Measurements from ENCODE around the gene PCSK5.
A peak's percentile ranks its signal among the peaks of the same experiment; 100 is the strongest.
"Not testable (repeated sequence)": the region's sequence is repeated elsewhere in the genome, so short reads cannot be mapped to it uniquely, and the experiment has no call there.

Gene PCSK5

GRCh38 chr9:75852746-75853145, 37.7 kb upstream of the PCSK5 start:
- in situ Hi-C loops (cut with MboI; ENCODE audit: low sequenced_read_pairs, unreplicated experiment) = no loop called here
- DNase-seq (ENCODE audit: low spot score) = no peak
- TF ChIP-seq CTCF (IDR thresholded peaks at IDR 0.05; ENCODE audit: borderline replicate concordance, control extremely low read depth, extremely low read depth, insufficient read depth, missing control alignments) = no peak

- DNase-seq (ENCODE audit: low spot score) = no peak
- in situ Hi-C loops (cut with MboI; ENCODE audit: low sequenced_read_pairs, unreplicated experiment) = no loop called here
- no peak for TF ChIP-seq CTCF (IDR thresholded peaks at IDR 0.05; ENCODE audit: borderline replicate concordance, control extremely low read depth, extremely low read depth, insufficient read depth, missing control alignments)
Measured at GRCh38 chr9:75855509-75855908, 35.0 kb upstream of the PCSK5 start.

GRCh38 chr9:75858497-75859092, 31.9 kb upstream of the PCSK5 start:
- in situ Hi-C loops (cut with MboI; ENCODE audit: low sequenced_read_pairs, unreplicated experiment) = no loop called here
- peak; percentile 5 for DNase-seq (ENCODE audit: low spot score)
- no peak for TF ChIP-seq CTCF (IDR thresholded peaks at IDR 0.05; ENCODE audit: borderline replicate concordance, control extremely low read depth, extremely low read depth, insufficient read depth, missing control alignments)

- no peak for DNase-seq (ENCODE audit: low spot score)
- no peak for TF ChIP-seq CTCF (IDR thresholded peaks at IDR 0.05; ENCODE audit: borderline replicate concordance, control extremely low read depth, extremely low read depth, insufficient read depth, missing control alignments)
- in situ Hi-C loops (cut with MboI; ENCODE audit: low sequenced_read_pairs, unreplicated experiment) = no loop called here
Measured at GRCh38 chr9:75864266-75864665, 26.2 kb upstream of the PCSK5 start.

GRCh38 chr9:75866273-75866871, 24.1 kb upstream of the PCSK5 start:
- in situ Hi-C loops (cut with MboI; ENCODE audit: low sequenced_read_pairs, unreplicated experiment) = no loop called here
- peak; percentile 44 for TF ChIP-seq CTCF (IDR thresholded peaks at IDR 0.05; ENCODE audit: borderline replicate concordance, control extremely low read depth, extremely low read depth, insufficient read depth, missing control alignments)
- peak; percentile 34 for DNase-seq (ENCODE audit: low spot score)

GRCh38 chr9:75868526-75868925, 21.9 kb upstream of the PCSK5 start:
- DNase-seq (ENCODE audit: low spot score); in situ Hi-C loops (cut with MboI; ENCODE audit: low sequenced_read_pairs, unreplicated experiment): not testable (repeated sequence)

- TF ChIP-seq CTCF (IDR thresholded peaks at IDR 0.05; ENCODE audit: borderline replicate concordance, control extremely low read depth, extremely low read depth, insufficient read depth, missing control alignments) = no peak
- DNase-seq (ENCODE audit: low spot score) = no peak
- in situ Hi-C loops (cut with MboI; ENCODE audit: low sequenced_read_pairs, unreplicated experiment) = no loop called here
Measured at GRCh38 chr9:75869236-75869635, 21.2 kb upstream of the PCSK5 start.

All from GM13976 (cell line).